Aorta (tissue), 5 donors: ENCODE results near the gene EXOC4. TPM values are rescaled to one million over a fixed set of nuclear protein-coding genes. Genes with fewer than 3 reads are reported as not detected.

Experiments
- ATAC-seq: fragments of 200-7000 bp; cut with Tn5 transposase; one replicate; pipeline ENCODE4 v1.9.1; 2022; ENCODE audit warnings: moderate library complexity; ENCODE audit not compliant: low FRiP score
- DNase-seq, 2 donors: peaks; one replicate each; pipeline ENCODE4 v3.0.0-alpha.2; 2020
- H3K27ac ChIP-seq, 2 donors: one replicate each; pipeline ENCODE4 v1.5.1; 2013; ENCODE audit warnings: low read length in 2 of 2, mild to moderate bottlenecking in 2 of 2, moderate library complexity in 2 of 2, control low read depth in 1 of 2, inconsistent platforms in 1 of 2, low read depth in 1 of 2
- H3K27me3 ChIP-seq, 2 donors: one replicate each; pipeline ENCODE4 v1.6.1; 2013; ENCODE audit warnings: control low read depth in 1 of 2, low read length in 1 of 2, mild to moderate bottlenecking in 1 of 2, moderate library complexity in 1 of 2; ENCODE audit not compliant: insufficient read depth in 2 of 2, control insufficient read depth in 1 of 2
- H3K36me3 ChIP-seq, 2 donors: one replicate each; pipeline ENCODE4 v1.6.1; 2013; ENCODE audit warnings: control low read depth in 1 of 2, low read length in 1 of 2, mild to moderate bottlenecking in 1 of 2; ENCODE audit not compliant: insufficient read depth in 2 of 2, control insufficient read depth in 1 of 2
- H3K4me1 ChIP-seq, 2 donors: one replicate each; pipeline ENCODE4 v1.6.1; 2013; ENCODE audit warnings: low read length in 2 of 2, control low read depth in 1 of 2, mild to moderate bottlenecking in 1 of 2, moderate library complexity in 1 of 2; ENCODE audit not compliant: insufficient read depth in 2 of 2, control insufficient read depth in 1 of 2
- H3K4me3 ChIP-seq, 2 donors: one replicate each; pipeline ENCODE4 v1.5.1; 2013; ENCODE audit warnings: low read length in 2 of 2, control low read depth in 1 of 2, mild to moderate bottlenecking in 1 of 2
- H3K9me3 ChIP-seq: one replicate; pipeline ENCODE4 v1.6.1; 2013; ENCODE audit warnings: mild to moderate bottlenecking, low read length; ENCODE audit not compliant: control insufficient read depth
- WGBS, 2 donors: extraction: QIAGEN DNeasy Blood & Tissue Kit; methylation state at CpG; one replicate each; pipeline ENCODE4 v1.1.7; 2013; 5-methylcytosine and 5-hydroxymethylcytosine counted together
- intact Hi-C, 2 donors: fragments of 100-400 bp; cut with DNase I; formaldehyde crosslinking; loops; one replicate each; pipeline versions ENCODE4 v1.14.2 to v1.15.0; 2022
- polyA plus RNA-seq, 2 donors: library from polyadenylated mRNA; stranded (reverse); fragments of 200-250 nt; gene quantifications; one replicate each; pipeline ENCODE4 v1.2.3, GENCODE V29; 2013
- total RNA-seq, 2 donors: library from RNA; stranded (reverse); fragmentation: NEBNext Ultra II Directional; extraction: Animal tissue kit (Norgen Biotek cat#: 25700); gene quantifications; one replicate each; pipeline ENCODE4 v1.2.1, GENCODE V29; 2021
- donor health status: healthy with polysubstance abuse.
- donor health status: Bipolar disorder and iron deficiency.
- donor health status: DM: no; HTN: no; CAD: no.
- donor health status: DM: no; HTN: no; CAD: no.
- donor health status: DM: yes; HTN: yes; CAD: no.

EXOC4 gene
- total and polyA plus RNA-seq, 4 donors: 19.9 to 109 (median 45.9) TPM

DNA sequence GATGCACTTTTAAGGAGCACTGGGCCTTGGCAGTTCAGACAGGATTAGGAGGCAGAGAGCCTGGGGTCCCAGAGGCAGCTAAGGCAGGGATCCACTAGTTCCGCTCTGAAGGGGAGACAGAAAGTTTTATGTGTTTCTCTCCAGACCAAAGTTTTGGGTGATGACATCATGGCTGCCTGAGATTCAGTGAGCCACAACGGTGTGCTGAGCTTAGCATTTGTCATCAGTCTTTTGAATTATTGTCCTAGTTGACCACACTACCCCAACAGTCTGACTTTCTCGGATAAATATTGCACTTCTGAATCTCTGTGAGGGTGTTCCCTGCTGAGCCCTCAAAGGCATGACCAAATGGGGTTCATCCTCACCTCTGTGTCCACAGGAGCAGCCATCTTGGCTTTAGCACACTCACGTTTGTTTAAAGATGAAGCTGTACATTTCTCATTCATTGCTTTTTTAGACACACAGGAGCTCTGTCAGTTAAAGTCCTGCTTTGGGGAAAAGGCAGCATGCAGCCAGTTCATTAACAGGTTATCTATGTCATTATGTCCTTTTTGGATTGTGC is 576.5 kb downstream of the EXOC4 start:
- peaks cover 0 to 3% of the 10 kb centered on the region in 2 donors for H3K36me3 ChIP-seq
- intact Hi-C loops: no loop called here
- 74 to 75% methylated on average over 4 of the region's 4 CpGs for WGBS, 2 donors
- no peaks in the 10 kb centered on the region for H3K4me1 ChIP-seq
- no peak overlapping the region for H3K4me3 ChIP-seq
- ATAC-seq: no peak
- H3K9me3 ChIP-seq: no peaks in the 10 kb centered on the region
- DNase-seq: no peak
- H3K27me3 ChIP-seq: no peaks in the 10 kb centered on the region
- H3K27ac ChIP-seq: no peak overlapping the region

DNA sequence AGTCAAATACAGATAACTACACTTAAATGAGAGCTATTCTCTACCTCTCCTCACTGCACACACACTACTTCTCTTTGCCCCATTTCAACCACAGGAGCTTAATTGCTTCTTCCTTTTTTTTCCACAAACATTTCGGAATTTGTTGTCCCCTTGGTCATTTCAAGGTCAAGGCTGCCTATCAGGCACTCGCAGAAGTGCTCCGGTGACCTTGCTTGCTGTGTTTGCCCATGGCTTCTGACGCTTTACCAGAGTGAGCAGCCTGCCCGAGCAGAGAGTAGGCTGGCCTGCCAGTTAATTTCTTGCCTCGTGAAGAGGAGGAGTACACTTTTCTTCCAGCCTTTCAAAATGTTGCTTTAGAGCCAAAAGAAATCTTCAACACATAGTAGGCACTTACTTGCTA is 577.2 kb downstream of the EXOC4 start:
- no peak for ATAC-seq
- no peak for DNase-seq
- intact Hi-C loops: no loop called here
- 88 to 92% methylated on average over 6 of the region's 6 CpGs for WGBS, 2 donors
- Histone ChIP-seq H3K4me1 (no peaks in the 10 kb centered on the region), H3K36me3 (peaks cover 0 to 3% of the 10 kb centered on the region in 2 donors), H3K27me3 (no peaks in the 10 kb centered on the region), H3K9me3 (no peaks in the 10 kb centered on the region), H3K4me3 (no peak overlapping the region), H3K27ac (no peak overlapping the region)

DNA sequence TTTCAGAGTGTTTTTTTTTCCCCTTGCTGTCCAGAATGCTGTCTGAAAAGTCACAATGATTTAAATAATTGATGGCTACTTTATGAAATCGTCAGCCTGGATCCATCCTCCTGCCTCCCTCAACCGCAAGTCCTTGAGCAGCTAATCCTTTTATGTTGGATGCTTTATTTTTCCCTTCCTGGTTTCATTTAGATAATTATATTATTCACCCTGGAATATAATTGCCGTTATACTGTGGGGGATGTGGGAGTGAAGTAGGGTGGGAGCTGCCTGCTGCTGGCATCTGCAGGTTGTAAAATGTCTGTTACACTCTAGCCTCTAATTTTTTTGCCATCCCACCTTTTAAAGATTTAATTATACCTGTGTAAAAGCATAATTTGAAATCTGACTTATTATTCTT is 583.8 kb downstream of the EXOC4 start:
- 69 to 81% methylated on average over 3 of the region's 3 CpGs for WGBS, 2 donors
- no peak for ATAC-seq
- H3K36me3 ChIP-seq: no peaks in the 10 kb centered on the region
- intact Hi-C loops: no loop called here
- H3K27me3 ChIP-seq: no peaks in the 10 kb centered on the region
- no peaks in the 10 kb centered on the region for H3K9me3 ChIP-seq
- H3K27ac ChIP-seq: no peak overlapping the region
- H3K4me1 ChIP-seq: no peaks in the 10 kb centered on the region
- no peak overlapping the region for H3K4me3 ChIP-seq
- no peak for DNase-seq

DNA sequence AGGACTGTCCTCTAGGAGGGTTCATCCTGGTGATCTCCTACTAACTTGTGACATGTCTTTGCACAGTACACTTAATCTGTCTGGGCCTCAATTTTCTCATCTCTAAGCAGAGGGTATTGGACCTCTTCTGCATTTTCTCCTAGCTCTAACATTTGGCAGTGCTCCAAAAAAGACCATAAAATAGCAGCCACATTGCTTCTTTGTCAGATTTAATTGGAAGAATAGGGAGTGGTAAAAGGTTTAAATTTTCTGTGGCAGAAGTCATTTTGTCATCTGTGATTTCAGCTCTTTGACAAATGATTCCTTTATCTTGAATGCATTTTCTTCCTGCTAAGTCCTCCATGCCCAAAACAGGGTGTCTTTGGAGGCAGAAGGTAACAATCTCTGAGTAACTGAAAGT is 584.3 kb downstream of the EXOC4 start:
- DNase-seq (no peak), ATAC-seq (no peak)
- H3K27ac ChIP-seq: no peak overlapping the region
- intact Hi-C loops: no loop called here
- no peaks in the 10 kb centered on the region for H3K27me3 ChIP-seq
- no peaks in the 10 kb centered on the region for H3K4me1 ChIP-seq
- H3K4me3 ChIP-seq: no peak overlapping the region
- H3K36me3 ChIP-seq: no peaks in the 10 kb centered on the region
- H3K9me3 ChIP-seq: no peaks in the 10 kb centered on the region

DNA sequence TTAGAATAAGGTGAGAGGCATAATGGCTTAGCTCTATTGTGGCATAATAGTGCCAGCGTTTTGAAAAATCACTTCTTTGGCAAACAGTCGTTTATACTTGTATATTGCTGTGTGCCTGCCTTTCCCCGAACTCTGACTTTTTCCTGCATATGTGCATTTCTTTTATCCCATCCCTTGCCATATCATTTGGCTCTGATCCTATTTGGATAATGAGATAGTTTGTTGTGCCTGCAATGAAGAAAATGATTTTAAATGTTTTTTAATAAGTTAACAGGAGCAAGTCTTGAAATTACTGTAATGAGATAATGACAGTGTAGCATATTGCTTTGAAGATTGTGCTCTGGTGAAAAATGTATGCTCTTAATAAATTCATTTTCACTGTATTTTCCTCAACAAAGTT is 586.2 kb downstream of the EXOC4 start:
- DNase-seq: no peak
- Histone ChIP-seq H3K9me3 (no peaks in the 10 kb centered on the region), H3K4me1 (no peaks in the 10 kb centered on the region), H3K27ac (no peak overlapping the region), H3K27me3 (no peaks in the 10 kb centered on the region), H3K4me3 (no peak overlapping the region), H3K36me3 (no peaks in the 10 kb centered on the region)
- ATAC-seq: no peak
- intact Hi-C loops: no loop called here
- 74 to 87% methylated on average over 3 of the region's 3 CpGs for WGBS, 2 donors

DNA sequence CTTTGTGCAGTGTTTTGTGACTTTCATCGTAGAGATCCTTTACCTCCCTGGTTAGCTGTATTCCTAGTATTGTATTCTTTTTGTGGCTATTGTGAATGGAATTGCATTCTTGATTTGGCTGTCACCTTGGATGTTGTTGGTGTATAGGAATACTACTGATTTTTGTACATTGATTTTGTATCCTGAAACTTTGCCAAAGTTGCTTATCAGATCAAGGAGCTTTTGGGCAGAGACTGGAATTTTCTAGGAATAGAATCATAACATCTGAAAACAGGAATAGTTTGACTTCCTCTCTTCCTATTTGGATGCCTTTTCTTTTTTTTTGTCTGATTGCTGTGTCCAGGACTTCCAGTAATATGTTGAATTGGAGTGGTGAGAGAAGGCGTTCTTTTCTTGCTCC is 590.5 kb downstream of the EXOC4 start:
- Histone ChIP-seq H3K4me1 (no peaks in the 10 kb centered on the region), H3K9me3 (no peaks in the 10 kb centered on the region), H3K27me3 (no peaks in the 10 kb centered on the region), H3K4me3 (no peak overlapping the region), H3K27ac (no peak overlapping the region), H3K36me3 (no peaks in the 10 kb centered on the region)
- ATAC-seq (no peak), DNase-seq (no peak)
- 75 to 83% methylated on average over 2 of the region's 2 CpGs for WGBS, 2 donors
- intact Hi-C loops: no loop called here

DNA sequence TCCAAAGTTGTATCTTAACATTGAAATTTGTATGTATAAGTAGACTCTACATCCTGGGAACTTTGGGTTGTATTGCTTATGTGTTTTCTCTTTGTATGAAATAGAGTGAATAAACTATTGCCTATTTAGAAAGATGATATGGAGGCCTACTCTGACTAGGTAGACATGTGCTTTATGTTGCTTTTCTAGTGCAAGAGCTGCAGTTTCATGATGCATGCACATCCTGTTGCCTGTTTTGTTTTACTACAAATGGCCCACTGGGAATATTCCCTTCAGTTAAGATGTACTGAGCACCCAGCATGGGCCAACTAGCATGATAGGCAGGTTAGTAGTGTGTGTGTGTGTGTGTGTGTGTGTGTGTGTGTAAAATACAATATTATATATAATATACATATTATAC is 592.1 kb downstream of the EXOC4 start:
- intact Hi-C loops: no loop called here
- Histone ChIP-seq H3K27ac (no peak overlapping the region), H3K36me3 (no peaks in the 10 kb centered on the region), H3K9me3 (no peaks in the 10 kb centered on the region), H3K4me1 (no peaks in the 10 kb centered on the region), H3K4me3 (no peak overlapping the region), H3K27me3 (no peaks in the 10 kb centered on the region)
- ATAC-seq (no peak), DNase-seq (no peak)

DNA sequence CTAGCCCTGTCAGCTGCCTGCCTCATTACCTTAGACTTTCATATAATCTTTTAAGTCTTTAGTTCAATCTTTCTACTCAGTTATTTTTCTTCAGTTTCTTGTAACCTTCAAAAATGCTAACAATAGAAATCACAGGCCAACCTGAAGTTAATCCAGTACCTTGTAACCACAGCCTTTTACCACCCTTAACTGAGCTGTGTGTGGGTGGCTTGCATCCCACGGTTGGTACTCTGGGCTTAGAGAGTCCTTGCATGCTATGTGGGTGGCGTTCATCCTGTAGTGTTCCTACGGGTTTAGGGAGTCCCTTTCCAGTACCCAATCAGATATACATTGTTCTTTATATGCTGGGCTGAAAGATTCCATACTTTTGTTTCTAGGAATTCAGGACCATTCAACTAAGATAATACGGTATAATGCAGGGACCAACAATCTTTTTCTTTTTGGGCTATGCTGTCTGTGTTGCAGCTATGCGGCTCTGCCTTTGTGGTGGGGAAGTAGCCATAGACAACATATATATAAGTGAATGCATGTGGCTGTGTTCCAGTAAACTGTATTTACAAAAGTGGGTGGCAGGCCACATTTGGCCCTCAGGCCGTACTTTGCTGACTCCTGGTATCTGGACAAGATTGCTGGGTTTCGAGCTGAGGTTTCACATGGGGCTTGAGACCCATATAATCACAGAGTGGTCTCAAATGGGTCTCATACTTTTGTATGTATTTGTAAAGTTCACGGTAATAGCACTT is 593.5 kb downstream of the EXOC4 start:
- no peak for ATAC-seq
- Histone ChIP-seq H3K9me3 (no peaks in the 10 kb centered on the region), H3K27me3 (no peaks in the 10 kb centered on the region), H3K4me1 (no peaks in the 10 kb centered on the region), H3K4me3 (no peak overlapping the region), H3K36me3 (no peaks in the 10 kb centered on the region), H3K27ac (no peak overlapping the region)
- DNase-seq: no peak
- intact Hi-C loops: no loop called here
- 88 to 89% methylated on average over 8 of the region's 8 CpGs for WGBS, 2 donors

DNA sequence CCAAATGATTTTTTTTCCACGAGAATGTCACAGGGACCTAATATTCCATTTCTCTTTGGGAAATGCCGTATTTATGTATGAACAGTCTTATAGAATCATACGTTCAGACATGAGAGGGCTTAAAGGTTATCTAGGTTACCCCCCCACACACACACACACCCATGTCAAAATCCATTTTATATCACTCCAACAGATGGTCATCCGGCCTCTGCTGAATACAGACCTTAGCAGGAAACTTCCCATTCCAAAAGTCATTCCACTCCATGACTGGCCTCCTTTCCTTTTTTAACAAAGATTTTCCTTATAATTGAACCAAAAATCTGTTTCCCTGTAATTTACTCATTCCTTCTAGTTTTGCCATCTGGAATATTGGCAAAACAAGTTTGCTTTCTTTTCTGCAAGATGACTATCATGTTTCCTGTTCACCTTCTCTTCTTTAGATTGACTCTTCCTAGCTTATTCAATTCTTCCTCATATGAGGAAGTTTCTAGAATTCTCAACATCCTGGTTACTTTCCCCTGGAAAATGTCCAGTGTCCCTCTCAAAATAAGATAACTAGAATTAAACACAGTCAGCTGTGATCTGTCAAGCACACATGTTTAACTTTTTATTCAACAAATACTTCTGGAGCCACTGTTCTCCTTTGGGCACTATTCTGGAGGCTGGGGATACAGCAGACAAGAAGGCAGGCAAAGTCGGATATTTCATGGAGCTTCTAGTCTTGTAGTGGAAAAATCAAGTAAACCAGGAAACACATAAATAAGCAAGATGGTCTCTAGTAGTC is 597.8 kb downstream of the EXOC4 start:
- intact Hi-C loops: no loop called here
- no peaks in the 10 kb centered on the region for H3K9me3 ChIP-seq
- DNase-seq (no peak), ATAC-seq (no peak)
- H3K27ac ChIP-seq: no peak overlapping the region
- no peaks in the 10 kb centered on the region for H3K4me1 ChIP-seq
- no peak overlapping the region for H3K4me3 ChIP-seq
- H3K27me3 ChIP-seq: no peaks in the 10 kb centered on the region
- 92% methylated on average over 5 of the region's 5 CpGs for WGBS, 2 donors
- no peaks in the 10 kb centered on the region for H3K36me3 ChIP-seq
